Measurements from ENCODE around the gene GULP1. TPM values are rescaled to one million over a fixed set of nuclear protein-coding genes. Genes with fewer than 3 reads are reported as not detected.

GULP1 gene
- total and polyA plus RNA-seq, 2 experiments from 2014 or later, result 94.6 to 181 TPM

- TF ChIP-seq CTCF (conservative IDR thresholded peaks at IDR 0.05; ENCODE audit: low read depth in 2 of 2) (no peak), CREB1 (CRISPR knock-in tag; IDR thresholded peaks at IDR 0.05; ENCODE audit: low read depth) (no peak), POLR2AphosphoS5 (IDR thresholded peaks at IDR 0.05; ENCODE audit: low read depth) (no peak), ETS1 (IDR thresholded peaks at IDR 0.05) (no peak), ZNF114 (CRISPR knock-in tag; IDR thresholded peaks at IDR 0.05) (no peak), ZNF331 (CRISPR knock-in tag; IDR thresholded peaks at IDR 0.05; ENCODE audit: low read depth) (no peak), JUNB (IDR thresholded peaks at IDR 0.05; ENCODE audit: unreplicated experiment) (no peak)
- TF ChIP-seq, protein P1, sequence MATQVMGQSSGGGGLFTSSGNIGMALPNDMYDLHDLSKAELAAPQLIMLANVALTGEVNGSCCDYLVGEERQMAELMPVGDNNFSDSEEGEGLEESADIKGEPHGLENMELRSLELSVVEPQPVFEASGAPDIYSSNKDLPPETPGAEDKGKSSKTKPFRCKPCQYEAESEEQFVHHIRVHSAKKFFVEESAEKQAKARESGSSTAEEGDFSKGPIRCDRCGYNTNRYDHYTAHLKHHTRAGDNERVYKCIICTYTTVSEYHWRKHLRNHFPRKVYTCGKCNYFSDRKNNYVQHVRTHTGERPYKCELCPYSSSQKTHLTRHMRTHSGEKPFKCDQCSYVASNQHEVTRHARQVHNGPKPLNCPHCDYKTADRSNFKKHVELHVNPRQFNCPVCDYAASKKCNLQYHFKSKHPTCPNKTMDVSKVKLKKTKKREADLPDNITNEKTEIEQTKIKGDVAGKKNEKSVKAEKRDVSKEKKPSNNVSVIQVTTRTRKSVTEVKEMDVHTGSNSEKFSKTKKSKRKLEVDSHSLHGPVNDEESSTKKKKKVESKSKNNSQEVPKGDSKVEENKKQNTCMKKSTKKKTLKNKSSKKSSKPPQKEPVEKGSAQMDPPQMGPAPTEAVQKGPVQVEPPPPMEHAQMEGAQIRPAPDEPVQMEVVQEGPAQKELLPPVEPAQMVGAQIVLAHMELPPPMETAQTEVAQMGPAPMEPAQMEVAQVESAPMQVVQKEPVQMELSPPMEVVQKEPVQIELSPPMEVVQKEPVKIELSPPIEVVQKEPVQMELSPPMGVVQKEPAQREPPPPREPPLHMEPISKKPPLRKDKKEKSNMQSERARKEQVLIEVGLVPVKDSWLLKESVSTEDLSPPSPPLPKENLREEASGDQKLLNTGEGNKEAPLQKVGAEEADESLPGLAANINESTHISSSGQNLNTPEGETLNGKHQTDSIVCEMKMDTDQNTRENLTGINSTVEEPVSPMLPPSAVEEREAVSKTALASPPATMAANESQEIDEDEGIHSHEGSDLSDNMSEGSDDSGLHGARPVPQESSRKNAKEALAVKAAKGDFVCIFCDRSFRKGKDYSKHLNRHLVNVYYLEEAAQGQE (IDR thresholded peaks at IDR 0.05; ENCODE audit: unreplicated experiment), result no peak
Observed at GRCh38 chr2:188631037-188631809, 339.5 kb downstream of the GULP1 start (continued).

DNA sequence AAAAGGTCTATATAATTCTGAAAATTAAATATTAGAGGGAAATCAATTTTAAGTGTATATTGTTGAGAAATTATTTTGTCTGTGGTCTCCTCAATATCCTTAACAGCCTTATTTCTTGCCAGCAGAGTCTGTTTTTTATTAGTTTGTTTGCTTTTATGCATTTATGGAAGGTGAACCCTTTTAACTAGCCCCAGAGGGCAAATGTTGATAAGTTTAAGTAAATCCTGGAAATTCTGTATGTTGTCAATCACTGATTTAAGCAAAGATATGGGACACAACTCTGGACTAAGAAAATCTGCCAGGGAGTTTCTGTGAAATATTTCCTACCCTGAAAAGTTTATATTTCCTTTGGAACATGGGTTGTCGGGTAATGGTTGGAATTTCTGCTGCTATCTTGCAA is 343.0 kb downstream of the GULP1 start:
- H3F3A ChIP-seq (replicated peaks; ENCODE audit: low read depth), result no peaks in the 10 kb centered on the region
- H2AFZ ChIP-seq, result no peak overlapping the region
- H3K27me3 ChIP-seq (ENCODE audit: insufficient read depth), result no peaks in the 10 kb centered on the region
- no peaks in the 10 kb centered on the region for H3K79me2 ChIP-seq (replicated peaks; ENCODE audit: insufficient read depth)
- H3K27ac ChIP-seq (ENCODE audit: low read depth), result no peak overlapping the region
- 0 out of 2 replicates have a peak, but pooled peaks cover under 1% of the 10 kb centered on the region for H3K9me2 ChIP-seq (ENCODE audit: insufficient read depth)
- ATAC-seq (no peak), DNase-seq (ENCODE audit: low spot score) (no peak)
- no peaks in the 10 kb centered on the region for H4K20me1 ChIP-seq (replicated peaks; ENCODE audit: insufficient read depth)
- Mint-ChIP-seq H3K27me3 (ENCODE audit: insufficient read depth, low read depth, poor library complexity) (no peaks in the 10 kb centered on the region), H3K4me1 (no peaks in the 10 kb centered on the region), H3K27ac (no peak overlapping the region), H3K4me3 (no peak overlapping the region), H3K36me3 (ENCODE audit: low read depth) (no peaks in the 10 kb centered on the region), H3K9me3 (no peaks in the 10 kb centered on the region)
- H3K4me2 ChIP-seq, result no peak overlapping the region
- H3K4me3 ChIP-seq, result no peak overlapping the region
- no peaks in the 10 kb centered on the region for H3K36me3 ChIP-seq (ENCODE audit: insufficient read depth)
- H3K4me1 ChIP-seq (ENCODE audit: insufficient read depth), result no peaks in the 10 kb centered on the region
- TF ChIP-seq, protein P1 (IDR thresholded peaks at IDR 0.05; ENCODE audit: unreplicated experiment), result no peak

Measured in GM23338 (cell line).